ENCODE data around the gene ZBTB43. TPM values are rescaled to one million over a fixed set of nuclear protein-coding genes. Genes with fewer than 3 reads are reported as not detected.
A peak's percentile ranks its signal among the peaks of the same experiment; 100 is the strongest.

Gene ZBTB43
- total and polyA plus RNA-seq, 11 donors, result 10.7 to 42.8 (median 33.7) TPM

GRCh38 chr9:126882746-126883145 lies 77.9 kb downstream of the ZBTB43 start:
- intact Hi-C loops (cut with DNase I), result no loop called here
- peaks cover 0 to 60% (median 38%) of the 10 kb centered on the region in 9 donors for H3K36me3 ChIP-seq

GRCh38 chr9:126883636-126884035 lies 78.8 kb downstream of the ZBTB43 start:
- Histone ChIP-seq H3K9me3 (no peaks in the 10 kb centered on the region), H3K27ac (no peak overlapping the region), H3K4me1 (peaks cover 0 to 24% (median 10%) of the 10 kb centered on the region in 12 donors), H3K36me3 (peaks cover 0 to 51% (median 38%) of the 10 kb centered on the region in 9 donors), H3K27me3 (no peaks in the 10 kb centered on the region), H3K4me3 (no peak overlapping the region)
- ATAC-seq (no peak), DNase-seq (no peak)
- intact Hi-C loops (cut with DNase I), result no loop called here
- WGBS, 4 donors, result 82 to 85% (median 83%) methylated on average over 15 of the region's 15 CpGs
- TF ChIP-seq, protein P1, sequence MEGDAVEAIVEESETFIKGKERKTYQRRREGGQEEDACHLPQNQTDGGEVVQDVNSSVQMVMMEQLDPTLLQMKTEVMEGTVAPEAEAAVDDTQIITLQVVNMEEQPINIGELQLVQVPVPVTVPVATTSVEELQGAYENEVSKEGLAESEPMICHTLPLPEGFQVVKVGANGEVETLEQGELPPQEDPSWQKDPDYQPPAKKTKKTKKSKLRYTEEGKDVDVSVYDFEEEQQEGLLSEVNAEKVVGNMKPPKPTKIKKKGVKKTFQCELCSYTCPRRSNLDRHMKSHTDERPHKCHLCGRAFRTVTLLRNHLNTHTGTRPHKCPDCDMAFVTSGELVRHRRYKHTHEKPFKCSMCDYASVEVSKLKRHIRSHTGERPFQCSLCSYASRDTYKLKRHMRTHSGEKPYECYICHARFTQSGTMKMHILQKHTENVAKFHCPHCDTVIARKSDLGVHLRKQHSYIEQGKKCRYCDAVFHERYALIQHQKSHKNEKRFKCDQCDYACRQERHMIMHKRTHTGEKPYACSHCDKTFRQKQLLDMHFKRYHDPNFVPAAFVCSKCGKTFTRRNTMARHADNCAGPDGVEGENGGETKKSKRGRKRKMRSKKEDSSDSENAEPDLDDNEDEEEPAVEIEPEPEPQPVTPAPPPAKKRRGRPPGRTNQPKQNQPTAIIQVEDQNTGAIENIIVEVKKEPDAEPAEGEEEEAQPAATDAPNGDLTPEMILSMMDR (IDR thresholded peaks at IDR 0.05), result no peak
- no peak for TF ChIP-seq POLR2A (IDR thresholded peaks at IDR 0.05)

More at GRCh38 chr9:126882746-126883145, 77.9 kb downstream of the ZBTB43 start:
- no peak for DNase-seq
- peaks cover 0 to 24% (median 10%) of the 10 kb centered on the region in 12 donors for H3K4me1 ChIP-seq
- no peaks in the 10 kb centered on the region for H3K9me3 ChIP-seq
- no peak overlapping the region for H3K27ac ChIP-seq
- no peak overlapping the region for H3K4me3 ChIP-seq
- WGBS, 4 donors, result 88 to 96% (median 95%) methylated on average over 11 of the region's 11 CpGs
- ATAC-seq, result no peak
- TF ChIP-seq, protein P1 (IDR thresholded peaks at IDR 0.05), result no peak
- no peak for TF ChIP-seq POLR2A (IDR thresholded peaks at IDR 0.05)
- no peaks in the 10 kb centered on the region for H3K27me3 ChIP-seq

DNA sequence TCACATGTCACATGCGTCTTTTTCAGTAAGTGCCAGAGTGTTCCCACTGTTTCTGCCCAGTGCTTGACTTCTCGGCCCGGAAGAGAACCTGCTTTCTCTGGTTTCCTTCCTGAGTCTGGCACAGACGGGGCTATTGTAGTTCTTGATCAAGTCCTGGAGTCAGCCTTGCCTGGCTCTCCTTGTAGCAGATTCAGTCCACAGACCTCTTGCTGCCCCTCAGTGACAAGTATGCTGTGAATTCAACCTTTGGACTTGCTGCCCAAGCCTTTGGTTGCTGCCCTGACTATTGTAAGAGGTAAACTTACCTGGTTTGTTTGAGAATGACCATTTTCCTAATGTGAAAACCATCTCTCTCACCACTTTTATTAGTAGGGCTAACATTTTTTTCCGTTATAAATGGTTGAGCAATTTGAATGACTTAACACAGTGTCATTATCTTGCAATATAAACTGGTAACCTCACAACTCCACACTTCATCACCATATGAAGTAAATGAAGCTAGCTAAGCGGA lies 80.3 kb downstream of the ZBTB43 start:
- TF ChIP-seq, protein P1 (IDR thresholded peaks at IDR 0.05), result no peak
- TF ChIP-seq POLR2A (IDR thresholded peaks at IDR 0.05), result no peak
- intact Hi-C loops (cut with DNase I), result no loop called here
- Histone ChIP-seq H3K4me1 (peaks cover 0 to 24% (median 10%) of the 10 kb centered on the region in 12 donors), H3K27me3 (no peaks in the 10 kb centered on the region), H3K9me3 (no peaks in the 10 kb centered on the region), H3K27ac (no peak overlapping the region), H3K36me3 (peaks cover 0 to 39% (median 26%) of the 10 kb centered on the region in 9 donors), H3K4me3 (no peak overlapping the region)
- 41 to 54% (median 45%) methylated on average over 6 of the region's 6 CpGs for WGBS, 4 donors
- DNase-seq, result no peak
- peak in 3 of 4 donors; percentile 47 to 64 (median 54) for ATAC-seq

- Histone ChIP-seq H3K36me3 (peaks cover 0 to 29% (median 18%) of the 10 kb centered on the region in 9 donors), H3K9me3 (no peaks in the 10 kb centered on the region), H3K4me1 (peaks cover 0 to 17% (median 9%) of the 10 kb centered on the region in 12 donors), H3K4me3 (no peak overlapping the region), H3K27ac (no peak overlapping the region), H3K27me3 (no peaks in the 10 kb centered on the region)
- intact Hi-C loops (cut with DNase I), result no loop called here
- DNase-seq, result no peak
- TF ChIP-seq, protein P1 (IDR thresholded peaks at IDR 0.05), result no peak
- no peak for TF ChIP-seq POLR2A (IDR thresholded peaks at IDR 0.05)
- 79 to 82% (median 81%) methylated on average over 23 of the region's 23 CpGs for WGBS, 4 donors
- peak in 1 of 4 donors; percentile 25 for ATAC-seq
Measured at GRCh38 chr9:126886034-126886822, 81.4 kb downstream of the ZBTB43 start.
